H1 (cell line): ENCODE data around the gene SLC2A1. TPM values are rescaled to one million over a fixed set of nuclear protein-coding genes. Genes with fewer than 3 reads are reported as not detected.

ENCODE experiments used
- CTCF ChIA-PET: fragments of 300-600 bp; sonication (Branson Sonifier 250); formaldehyde crosslinking; loops from one replicate; lab custom pipeline; 2021; ENCODE audit not compliant: partially characterized antibody; lab: Charles Lee
- POLR2A ChIA-PET: fragments of 300-600 bp; sonication (Branson Sonifier 250); formaldehyde crosslinking; loops from one replicate; lab custom pipeline; 2021; ENCODE audit warnings: inconsistent platforms; ENCODE audit not compliant: partially characterized antibody; lab: Charles Lee
- DNase-seq, 2 experiments: peaks; one replicate each; pipeline versions ENCODE4 v3.0.0 to v3.0.0-alpha.2; 2010 to 2022; ENCODE audit warnings: low spot score in 2 of 2, low read depth in 1 of 2, mixed read lengths in 1 of 2
- FAIRE-seq: peaks from 2 replicates; lab custom pipeline; 2011; peaks lifted over from hg19 to GRCh38; lab: Jason Lieb, UNC
- H2AFZ ChIP-seq: 2 replicates; pipeline ENCODE4 v1.8.1; 2012; ENCODE audit warnings: low read length, inconsistent platforms
- H2AK5ac ChIP-seq: 2 replicates; pipeline ENCODE4 v1.6.1; 2013; ENCODE audit warnings: low read depth, low read length
- H2BK120ac ChIP-seq: replicated peaks from 2 replicates; pipeline ENCODE3; 2013; ENCODE audit warnings: low read depth, low read length, inconsistent platforms
- H2BK12ac ChIP-seq: 2 replicates; pipeline ENCODE4 v1.6.1; 2013; ENCODE audit warnings: low read depth, low read length
- H2BK15ac ChIP-seq: 2 replicates; pipeline ENCODE4 v1.6.1; 2013; ENCODE audit warnings: low read length
- H2BK20ac ChIP-seq: 2 replicates; pipeline ENCODE4 v1.6.1; 2013; ENCODE audit warnings: low read length
- H2BK5ac ChIP-seq: 2 replicates; pipeline ENCODE4 v1.6.1; 2013; ENCODE audit warnings: low read depth, low read length
- H3K14ac ChIP-seq: 2 replicates; pipeline ENCODE4 v1.6.1; 2013; ENCODE audit warnings: inconsistent platforms; ENCODE audit not compliant: insufficient read length
- H3K18ac ChIP-seq: 2 replicates; pipeline ENCODE4 v1.6.1; 2013; ENCODE audit warnings: low read length; ENCODE audit errors: extremely low read depth
- H3K23ac ChIP-seq: 2 replicates; pipeline ENCODE4 v1.6.1; 2013; ENCODE audit warnings: inconsistent platforms; ENCODE audit not compliant: insufficient read length
- H3K23me2 ChIP-seq: 2 replicates; pipeline ENCODE4 v1.6.1; 2013; ENCODE audit warnings: low read depth, low read length
- H3K27ac ChIP-seq: 2 replicates; pipeline ENCODE4 v1.6.1; 2011; ENCODE audit warnings: low read depth, low read length, inconsistent platforms
- H3K27me3 ChIP-seq, 4 experiments: replicated peaks in 1 of 4; 1 replicate in 1 of 4; 2 replicates in 3 of 4; pipeline versions ENCODE4 v1.6.1 to v1.8.1; 2011 to 2013; ENCODE audit warnings: low read length in 3 of 4, mild to moderate bottlenecking in 3 of 4, inconsistent platforms in 2 of 4, mixed read lengths in 2 of 4, moderate library complexity in 1 of 4; ENCODE audit not compliant: control insufficient read depth in 3 of 4, insufficient read depth in 3 of 4; ENCODE audit errors: extremely low read depth in 1 of 4
- H3K36me3 ChIP-seq, 4 experiments: 2 replicates each; pipeline versions ENCODE4 v1.6.1 to v1.8.1; 2011 to 2013; ENCODE audit warnings: mild to moderate bottlenecking in 4 of 4, low read length in 3 of 4, moderate library complexity in 2 of 4, control low read depth in 1 of 4, inconsistent platforms in 1 of 4; ENCODE audit not compliant: insufficient read depth in 4 of 4, control insufficient read depth in 2 of 4
- H3K4ac ChIP-seq: replicated peaks from 2 replicates; pipeline ENCODE3; 2013; ENCODE audit warnings: low read length, low read depth, mixed read lengths, inconsistent platforms; ENCODE audit not compliant: insufficient read length
- H3K4me1 ChIP-seq, 4 experiments: replicated peaks in 1 of 4; 1 replicate in 1 of 4; 2 replicates in 3 of 4; pipeline versions ENCODE4 v1.6.1 to v1.8.1; 2011 to 2013; ENCODE audit warnings: low read length in 3 of 4, inconsistent platforms in 2 of 4, mixed read lengths in 1 of 4; ENCODE audit not compliant: insufficient read depth in 4 of 4, control insufficient read depth in 3 of 4
- H3K4me2 ChIP-seq, 2 experiments: 2 replicates each; pipeline versions ENCODE4 v1.6.1 to v1.8.1; 2011 to 2013; ENCODE audit warnings: low read depth in 2 of 2, low read length in 2 of 2, control low read depth in 1 of 2, inconsistent platforms in 1 of 2, mild to moderate bottlenecking in 1 of 2; ENCODE audit not compliant: insufficient read depth in 1 of 2
- H3K4me3 ChIP-seq, 4 experiments: fragments of 200-600, 300-600 bp in 1 of 4; sonication (generic), shearing (Covaris generic), sonication (Bioruptor Twin) in 1 of 4; 2 replicates each; pipeline versions ENCODE4 v1.5.1 to v1.8.1; 2011 to 2016; ENCODE audit warnings: low read length in 4 of 4, low read depth in 3 of 4, control low read depth in 2 of 4, inconsistent platforms in 2 of 4, mild to moderate bottlenecking in 2 of 4, mixed read lengths in 1 of 4, moderate library complexity in 1 of 4; ENCODE audit not compliant: insufficient read depth in 2 of 4; ENCODE audit errors: extremely low read depth in 1 of 4
- H3K56ac ChIP-seq: replicated peaks from 2 replicates; pipeline ENCODE3; 2013; ENCODE audit warnings: low read depth, mild to moderate bottlenecking, mixed read lengths, low read length, inconsistent platforms; ENCODE audit not compliant: insufficient read length
- H3K79me1 ChIP-seq: 2 replicates; pipeline ENCODE4 v1.6.1; 2013; ENCODE audit warnings: low read depth, low read length, control low read depth
- H3K79me2 ChIP-seq, 2 experiments: 2 replicates each; pipeline versions ENCODE4 v1.6.1 to v1.8.1; 2012 to 2013; ENCODE audit warnings: low read length in 2 of 2, mild to moderate bottlenecking in 2 of 2, inconsistent platforms in 1 of 2; ENCODE audit not compliant: insufficient read depth in 2 of 2, control insufficient read depth in 1 of 2
- H3K9ac ChIP-seq, 4 experiments: replicated peaks in 1 of 4; 1 replicate in 1 of 4; 2 replicates in 3 of 4; pipeline versions ENCODE4 v1.6.1 to v1.8.1; 2011 to 2013; ENCODE audit warnings: low read depth in 3 of 4, low read length in 3 of 4, control low read depth in 2 of 4, mild to moderate bottlenecking in 2 of 4, moderate library complexity in 2 of 4, inconsistent platforms in 1 of 4; ENCODE audit errors: extremely low read depth in 1 of 4
- H3K9me3 ChIP-seq, 2 experiments: 2 replicates each; pipeline versions ENCODE4 v1.6.1 to v1.8.1; 2012 to 2013; ENCODE audit warnings: mild to moderate bottlenecking in 2 of 2, moderate library complexity in 2 of 2, control low read depth in 1 of 2, inconsistent platforms in 1 of 2, low read depth in 1 of 2, low read length in 1 of 2, mixed read lengths in 1 of 2; ENCODE audit not compliant: insufficient read depth in 2 of 2
- H4K20me1 ChIP-seq, 2 experiments: replicated peaks in 1 of 2; 2 replicates each; pipeline versions ENCODE3 to v1.8.1; 2011 to 2013; ENCODE audit warnings: inconsistent platforms in 2 of 2, low read length in 2 of 2, mild to moderate bottlenecking in 1 of 2; ENCODE audit not compliant: insufficient read depth in 2 of 2, control insufficient read depth in 1 of 2
- H4K5ac ChIP-seq: 2 replicates; pipeline ENCODE4 v1.6.1; 2013; ENCODE audit warnings: low read length, low read depth, mixed read lengths, inconsistent platforms; ENCODE audit not compliant: insufficient read length
- H4K8ac ChIP-seq: 2 replicates; pipeline ENCODE4 v1.8.0; 2013; ENCODE audit warnings: mild to moderate bottlenecking, moderate library complexity, low read length, inconsistent platforms; ENCODE audit not compliant: insufficient read depth; ENCODE audit errors: extremely low read depth
- H4K91ac ChIP-seq: replicated peaks from 2 replicates; pipeline ENCODE3; 2013; ENCODE audit warnings: low read length, mixed read lengths, inconsistent platforms; ENCODE audit not compliant: insufficient read length
- BACH1 ChIP-seq: IDR thresholded peaks from 2 replicates; pipeline ENCODE4 v1.6.1; 2012; ENCODE audit warnings: low read length, improper control_type of control experiment
- CBX5 ChIP-seq: fragments of 300-800, 300-1000 bp; sonication (generic); IDR thresholded peaks from 2 replicates; pipeline ENCODE4 v1.7.1; 2016; ENCODE audit warnings: antibody characterized with exemption, low read length, low read depth
- CEBPB ChIP-seq: IDR thresholded peaks from 2 replicates; pipeline ENCODE4 v1.6.1; 2012; ENCODE audit warnings: low read depth, low read length
- HDAC2 ChIP-seq, 2 experiments: fragments of 300-600 bp in 1 of 2; sonication (generic) in 1 of 2; IDR thresholded peaks; 2 replicates each; pipeline ENCODE4 v1.6.1; 2011 to 2012; ENCODE audit warnings: low read depth in 2 of 2, low read length in 2 of 2, mild to moderate bottlenecking in 2 of 2, moderate library complexity in 2 of 2, borderline replicate concordance in 1 of 2, inconsistent platforms in 1 of 2
- MAFK ChIP-seq: IDR thresholded peaks from 2 replicates; pipeline ENCODE4 v1.6.1; 2012; ENCODE audit warnings: low read depth, mild to moderate bottlenecking, improper control_type of control experiment, low read length
- MAX ChIP-seq: IDR thresholded peaks from 2 replicates; pipeline ENCODE4 v1.6.1; 2012; ENCODE audit warnings: inconsistent platforms
- POLR2A ChIP-seq, 2 experiments: IDR thresholded peaks; 1 replicate in 1 of 2; 2 replicates in 1 of 2; pipeline ENCODE4 v1.6.1; 2011; ENCODE audit warnings: low read depth in 2 of 2, low read length in 2 of 2, mild to moderate bottlenecking in 2 of 2; ENCODE audit errors: control extremely low read depth in 1 of 2
- POU5F1 ChIP-seq: IDR thresholded peaks from 2 replicates; pipeline ENCODE4 v1.6.1; 2011; ENCODE audit warnings: low read depth, mild to moderate bottlenecking, low read length, moderate library complexity
- SP1 ChIP-seq: IDR thresholded peaks from 2 replicates; pipeline ENCODE4 v1.6.1; 2011; ENCODE audit warnings: low read depth, low read length
- SRF ChIP-seq: IDR thresholded peaks from 2 replicates; pipeline ENCODE4 v1.6.1; 2011; ENCODE audit warnings: mild to moderate bottlenecking, low read depth, low read length, moderate library complexity
- YY1 ChIP-seq: IDR thresholded peaks from 2 replicates; pipeline ENCODE4 v1.6.1; 2011; ENCODE audit warnings: low read depth, mild to moderate bottlenecking, low read length
- ZNF274 ChIP-seq: IDR thresholded peaks from 2 replicates; pipeline ENCODE4 v1.7.0; 2012; ENCODE audit warnings: low read length, borderline replicate concordance; ENCODE audit errors: extremely low read depth
- WGBS, 2 experiments: shearing (Covaris generic) in 1 of 2; methylation state at CpG; one replicate each; pipeline versions ENCODE4 v1.1.6 to v1.1.7; 2013 to 2015; ENCODE audit warnings: low lambda C conversion rate in 2 of 2, mixed read lengths in 2 of 2, inconsistent platforms in 1 of 2, low coverage in 1 of 2, missing lambda C conversion rate in 1 of 2; ENCODE audit not compliant: insufficient replicate concordance in 2 of 2, insufficient coverage in 1 of 2, insufficient read length in 1 of 2; ENCODE audit errors: extremely low coverage in 1 of 2, missing lambda C conversion rate in 1 of 2; 5-methylcytosine and 5-hydroxymethylcytosine counted together
- polyA plus RNA-seq, 7 experiments: library from polyadenylated mRNA; depleted of rRNA in 3 of 7; stranded (reverse) in 5 of 7; unstranded in 2 of 7; fragments of >200 nt in 5 of 7; fragments of 200-250 nt in 2 of 7; gene quantifications; 1 replicate in 5 of 7; 2 replicates in 1 of 7; 4 replicates in 1 of 7; pipeline versions ENCODE4 v1.2.1 to v1.2.3, GENCODE V29; 2011 to 2013; ENCODE audit warnings: missing spikeins in 2 of 7, mixed read lengths in 2 of 7
- total RNA-seq: library from RNA; stranded (reverse); fragmentation: NEBNext Ultra II Directional; extraction: Animal tissue kit (Norgen Biotek cat#: 25700); gene quantifications from 2 replicates; pipeline ENCODE4 v1.2.1, GENCODE V29; 2021

SLC2A1 gene
- total and polyA plus RNA-seq, 2 of the 8 experiments (the other 6 are each of a cell fraction or from before 2014, with no cell fraction given): 230 to 308 TPM

- Histone ChIP-seq H4K91ac (peak overlapping the region; percentile 84), H3K9me3 (no peaks in the 10 kb centered on the region), H3K23ac (no peak overlapping the region), H3K4me2 (peak overlapping the region; percentile 57 to 60), H3K14ac (no peak overlapping the region), H3K79me1 (no peaks in the 10 kb centered on the region; the same call in 1 of the 2 replicates), H3K4me1 (peaks cover 20 to 40% (median 27%) of the 10 kb centered on the region in 4 experiments), H3K4me3 (peak overlapping the region in 3 of 4 experiments; percentile 0 to 33 (median 17); a peak in 3 of 8 replicates), H2BK15ac (peak overlapping the region; percentile 25; the same call in 1 of the 2 replicates), H3K79me2 (peaks cover 13 to 34% of the 10 kb centered on the region in 2 experiments; a peak in 3 of 4 replicates), H3K9ac (peak overlapping the region in 3 of 4 experiments; percentile 38 to 69 (median 48); a peak in 5 of 7 replicates), H2BK20ac (peak overlapping the region; percentile 92), H2BK12ac (peak overlapping the region; percentile 99), H3K56ac (no peak overlapping the region), H3K18ac (peak overlapping the region; percentile 91), H2BK120ac (peak overlapping the region; percentile 80), H3K23me2 (0 out of 2 replicates have a peak, but pooled peaks cover 4% of the 10 kb centered on the region), H2BK5ac (peak overlapping the region; percentile 98), H2AFZ (no peak overlapping the region), H4K5ac (peak overlapping the region; percentile 76), H3K27me3 (no peaks in the 10 kb centered on the region), H4K20me1 (peaks cover 0 to 1% of the 10 kb centered on the region in 2 experiments), H2AK5ac (peak overlapping the region; percentile 98), H4K8ac (no peak overlapping the region), H3K27ac (peak overlapping the region; percentile 80), H3K36me3 (no peaks in the 10 kb centered on the region), H3K4ac (no peak overlapping the region)
- POLR2A ChIA-PET: interaction anchor here (0.8 to 14.7 kb wide), 16 partner anchors 9 to 98 kb away, joined by 3 to 140 read pairs (median 3); no protein-coding TSS in a partner anchor
- 40% methylated on average over 9 of the region's 13 CpGs; no CpG with 5 or more reads in 1 of the 2 experiments for WGBS, 2 experiments
- no peak for FAIRE-seq
- CTCF ChIA-PET: interaction anchor here (0.9 to 5.2 kb wide), 5 partner anchors 43 to 111 kb away, joined by 3 to 24 read pairs (median 4); no protein-coding TSS in a partner anchor
- peak; percentile 70 to 84 for DNase-seq
- TF ChIP-seq HDAC2 (IDR thresholded peaks at IDR 0.05; ENCODE audit: borderline replicate concordance in 1 of 2, low read depth in 2 of 2, low read length in 2 of 2) (peak in 1 of 2 experiments; percentile 35; a peak in 1 of 4 replicates), SRF (peak; percentile 89), CBX5 (no peak), POLR2A (IDR thresholded peaks at IDR 0.05; ENCODE audit: control extremely low read depth in 1 of 2, low read depth in 2 of 2, low read length in 2 of 2) (peak in 1 of 2 experiments; percentile 58; a peak in 1 of 3 replicates), CEBPB (peak; percentile 59; the same call in 1 of the 2 replicates), BACH1 (peak; percentile 98), MAX (peak; percentile 56), MAFK (peak; percentile 100), POU5F1 (no peak), ZNF274 (no peak), YY1 (0 out of 2 replicates have a peak, but pooled peaks have one; percentile 45), SP1 (peak; percentile 65; the same call in 1 of the 2 replicates)
Observed at GRCh38 chr1:42962641-42963377, 4.1 kb upstream of the SLC2A1 start.
